HFF-Myc (cell line): ENCODE results near the gene RPGR.

Source experiments
- DNase-seq: peaks from one replicate; pipeline ENCODE4 v3.0.0-alpha.2; 2011; ENCODE audit warnings: low read depth; ENCODE audit errors: extremely low read depth
- H3K4me3 ChIP-seq: replicated peaks from 2 replicates; pipeline ENCODE4 v1.5.1; 2011; ENCODE audit warnings: low read depth, mild to moderate bottlenecking, control low read depth, low read length
- CTCF ChIP-seq: IDR thresholded peaks from 2 replicates; pipeline ENCODE4 v1.5.1; 2012; ENCODE audit warnings: mild to moderate bottlenecking, low read depth, low read length, control low read depth; ENCODE audit errors: missing control alignments

The RPGR gene

GRCh38 chrX:38346150-38346549, 18.8 kb upstream of the RPGR start:
- DNase-seq, result no peak
- no peak overlapping the region for H3K4me3 ChIP-seq
- TF ChIP-seq CTCF, result no peak

GRCh38 chrX:38342853-38343778, 15.8 kb upstream of the RPGR start:
- no peak for DNase-seq
- no peak overlapping the region for H3K4me3 ChIP-seq
- TF ChIP-seq CTCF, result no peak

- no peak for TF ChIP-seq CTCF
- no peak overlapping the region for H3K4me3 ChIP-seq
- DNase-seq, result no peak
Observed at GRCh38 chrX:38341442-38341841, 14.1 kb upstream of the RPGR start.

GRCh38 chrX:38336538-38337240, 9.4 kb upstream of the RPGR start:
- no peak for TF ChIP-seq CTCF
- DNase-seq, result no peak
- H3K4me3 ChIP-seq, result no peak overlapping the region

GRCh38 chrX:38335382-38335781, 8.1 kb upstream of the RPGR start:
- no peak for DNase-seq
- no peak for TF ChIP-seq CTCF
- no peak overlapping the region for H3K4me3 ChIP-seq

- TF ChIP-seq CTCF, result no peak
- no peak for DNase-seq
- H3K4me3 ChIP-seq, result no peak overlapping the region
Observed at GRCh38 chrX:38332505-38332904, 5.2 kb upstream of the RPGR start.

GRCh38 chrX:38327775-38328081, 419 bp upstream of the RPGR start:
- TF ChIP-seq CTCF, result no peak
- DNase-seq, result no peak
- H3K4me3 ChIP-seq, result peak overlapping the region; percentile 61
